A549 (cell line): Measurements from ENCODE around the gene SPIN4.

Experiments
- CTCF ChIP-seq: fragments of >200 bp; sonication (Bioruptor Twin); formaldehyde crosslinking; IDR thresholded peaks from 3 replicates; pipeline ENCODE4 v1.5.1; 2016
- POLR2A ChIP-seq: IDR thresholded peaks from 2 replicates; pipeline ENCODE4 v1.6.1; 2012; ENCODE audit warnings: mild to moderate bottlenecking, low read length
- RAD21 ChIP-seq, 2 experiments: fragments of >200 bp in 1 of 2; sonication (Bioruptor Twin) in 1 of 2; formaldehyde crosslinking in 1 of 2; IDR thresholded peaks in 1 of 2; conservative IDR thresholded peaks in 1 of 2; 2 replicates in 1 of 2; 3 replicates in 1 of 2; pipeline ENCODE4 v1.6.1; 2012 to 2018; ENCODE audit warnings: inconsistent platforms in 1 of 2
- TF ChIP-seq, protein P1 (sequence below): fragments of 450-650 bp; IDR thresholded peaks from 2 replicates; pipeline ENCODE4 v1.6.1; 2014; ENCODE audit warnings: antibody characterized with exemption

- no peak for TF ChIP-seq POLR2A
- TF ChIP-seq, protein P1, sequence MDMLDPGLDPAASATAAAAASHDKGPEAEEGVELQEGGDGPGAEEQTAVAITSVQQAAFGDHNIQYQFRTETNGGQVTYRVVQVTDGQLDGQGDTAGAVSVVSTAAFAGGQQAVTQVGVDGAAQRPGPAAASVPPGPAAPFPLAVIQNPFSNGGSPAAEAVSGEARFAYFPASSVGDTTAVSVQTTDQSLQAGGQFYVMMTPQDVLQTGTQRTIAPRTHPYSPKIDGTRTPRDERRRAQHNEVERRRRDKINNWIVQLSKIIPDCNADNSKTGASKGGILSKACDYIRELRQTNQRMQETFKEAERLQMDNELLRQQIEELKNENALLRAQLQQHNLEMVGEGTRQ, result no peak
- no peak for TF ChIP-seq CTCF
- no peak for TF ChIP-seq RAD21 (conservative IDR thresholded peaks at IDR 0.05 in 1 of 2, IDR thresholded peaks at IDR 0.05 in 1 of 2)
These were observed 20.5 kb downstream of the SPIN4 start for GRCh38 chrX:63330681-63331080.
